ENCODE data around the gene LMAN2. TPM values are rescaled to one million over a fixed set of nuclear protein-coding genes. Genes with fewer than 3 reads are reported as not detected.

Gene LMAN2
- total and polyA plus RNA-seq, 10 donors, result 50.1 to 211 (median 98.1) TPM

DNA sequence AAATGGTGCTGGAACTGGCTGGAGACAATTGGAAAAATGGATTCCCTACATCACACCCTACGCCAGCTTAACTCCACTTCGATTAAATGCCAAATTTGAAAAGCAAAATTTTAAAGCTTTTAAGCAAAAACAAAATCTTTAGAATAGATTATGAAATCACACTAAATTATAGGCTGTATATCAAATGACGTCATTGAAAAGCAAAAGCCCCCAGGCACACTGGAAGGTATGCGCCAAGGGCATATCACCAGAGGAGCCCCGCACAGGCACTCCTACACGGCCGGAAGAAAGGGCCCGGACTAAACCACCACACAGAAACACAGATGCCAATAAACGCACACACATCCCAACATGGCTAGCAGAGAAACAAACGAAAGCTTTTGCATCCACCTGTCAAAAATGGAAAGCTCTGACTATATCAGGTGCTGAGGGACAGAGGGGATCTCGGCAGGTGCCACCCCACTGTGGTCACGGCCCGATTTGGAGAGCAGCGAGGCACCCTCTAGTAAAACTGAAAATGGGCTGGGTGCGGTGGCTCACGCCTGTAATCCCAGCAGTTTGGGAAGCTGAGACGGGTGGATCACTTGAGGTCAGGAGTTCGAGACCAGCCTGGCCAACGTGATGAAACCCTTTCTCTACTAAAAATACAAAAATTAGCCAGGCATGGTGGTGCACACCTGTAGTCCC, 22.8 kb downstream of the LMAN2 start:
- Histone ChIP-seq H3K4me3 (no peak overlapping the region), H3K36me3 (peaks cover 0 to 75% (median 36%) of the 10 kb centered on the region in 6 donors), H3K4me1 (peaks cover 0 to 61% (median 28%) of the 10 kb centered on the region in 6 donors), H3K9me3 (no peaks in the 10 kb centered on the region), H3K27ac (peak overlapping the region in 5 of 8 donors; percentile 53 to 79 (median 56)), H3K27me3 (replicated peaks in 1 of 7) (no peaks in the 10 kb centered on the region)
- DNase-seq, result no peak
- TF ChIP-seq CTCF (IDR thresholded peaks at IDR 0.05 in 8 of 11, conservative IDR thresholded peaks at IDR 0.05 in 3 of 11) (no peak), POLR2AphosphoS5 (IDR thresholded peaks at IDR 0.05) (no peak)
- WGBS, 5 donors, result 82 to 94% (median 88%) methylated on average over 19 of the region's 19 CpGs
- intact Hi-C loops (cut with DNase I; ENCODE audit: low total_unique reads), result no loop called here

- H3K27ac ChIP-seq, result peak overlapping the region in 7 of 8 donors; percentile 43 to 79 (median 55)
Observed at GRCh38 chr5:177327539-177328522, 23.6 kb downstream of the LMAN2 start.

DNA sequence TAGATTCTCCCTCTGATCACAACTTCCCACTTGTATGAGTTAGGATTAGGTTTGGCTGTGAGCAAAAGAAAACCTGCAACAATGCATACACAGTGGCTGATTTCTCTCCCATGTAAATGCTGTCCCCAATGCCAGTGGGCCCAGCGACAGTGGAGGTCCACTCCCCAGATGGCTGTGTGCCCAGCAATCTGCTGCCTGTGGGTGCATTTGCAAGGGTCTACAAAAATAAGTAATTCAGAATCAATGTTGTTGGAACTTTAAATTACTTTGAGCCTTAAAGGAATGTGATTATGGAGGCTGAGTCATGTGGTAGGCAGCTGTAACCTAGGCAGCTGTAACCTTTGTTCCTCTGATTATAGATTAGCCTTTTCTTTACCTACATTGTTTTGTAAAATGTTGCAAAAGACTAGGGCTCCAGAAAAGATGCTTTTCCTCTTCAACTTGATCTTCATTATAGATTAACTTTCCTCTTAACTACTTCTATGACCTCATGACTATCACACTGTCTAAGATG, 25.5 kb downstream of the LMAN2 start:
- Histone ChIP-seq H3K9me3 (no peaks in the 10 kb centered on the region), H3K27me3 (replicated peaks in 1 of 7) (no peaks in the 10 kb centered on the region), H3K4me1 (peaks cover 0 to 46% (median 16%) of the 10 kb centered on the region in 6 donors), H3K27ac (no peak overlapping the region), H3K4me3 (no peak overlapping the region), H3K36me3 (peaks cover 0 to 47% (median 10%) of the 10 kb centered on the region in 6 donors)
- TF ChIP-seq CTCF (IDR thresholded peaks at IDR 0.05 in 8 of 11, conservative IDR thresholded peaks at IDR 0.05 in 3 of 11) (no peak), POLR2A (IDR thresholded peaks at IDR 0.05) (no peak)
- DNase-seq, result no peak
- WGBS, 5 donors, result 85 to 100% (median 97%) methylated on average over 1 of the region's 1 CpG
- intact Hi-C loops (cut with DNase I; ENCODE audit: low total_unique reads), result no loop called here

More at GRCh38 chr5:177327539-177328522, 23.6 kb downstream of the LMAN2 start:
- peaks cover 0 to 54% (median 28%) of the 10 kb centered on the region in 6 donors for H3K4me1 ChIP-seq
- H3K36me3 ChIP-seq, result peaks cover 0 to 66% (median 28%) of the 10 kb centered on the region in 6 donors
- H3K27me3 ChIP-seq (replicated peaks in 1 of 7), result no peaks in the 10 kb centered on the region
- peak overlapping the region in 1 of 8 donors; percentile 16 for H3K4me3 ChIP-seq
- intact Hi-C loops (cut with DNase I; ENCODE audit: low total_unique reads), result no loop called here
- DNase-seq, result no peak
- H3K9me3 ChIP-seq, result no peaks in the 10 kb centered on the region
- TF ChIP-seq POLR2A (IDR thresholded peaks at IDR 0.05) (no peak), POLR2AphosphoS5 (IDR thresholded peaks at IDR 0.05) (peak in 2 of 3 donors; percentile 48 to 58)
- WGBS, 5 donors, result 52 to 68% (median 64%) methylated on average over 24 to 28 of the region's 28 CpGs

GRCh38 chr5:177320879-177321278, 30.6 kb downstream of the LMAN2 start:
- Histone ChIP-seq H3K36me3 (peaks cover 0 to 26% (median 2%) of the 10 kb centered on the region in 6 donors), H3K9me3 (no peaks in the 10 kb centered on the region), H3K27me3 (replicated peaks in 1 of 7) (no peaks in the 10 kb centered on the region), H3K4me3 (no peak overlapping the region), H3K27ac (peak overlapping the region in 1 of 8 donors; percentile 14), H3K4me1 (peaks cover 0 to 56% (median 23%) of the 10 kb centered on the region in 6 donors)
- 43 to 66% (median 54%) methylated on average over 7 of the region's 7 CpGs for WGBS, 5 donors
- TF ChIP-seq CTCF (IDR thresholded peaks at IDR 0.05 in 8 of 11, conservative IDR thresholded peaks at IDR 0.05 in 3 of 11) (no peak), POLR2A (IDR thresholded peaks at IDR 0.05) (no peak), POLR2AphosphoS5 (IDR thresholded peaks at IDR 0.05) (no peak)
- DNase-seq, result peak; percentile 70
- intact Hi-C loops (cut with DNase I; ENCODE audit: low total_unique reads), result no loop called here
